Activated CD4-positive, alpha-beta T cell treated with anti-CD3 and anti-CD28 coated beads for 24 hours (primary cell): ENCODE measurements around the gene DAPK1.

ENCODE experiments used
- DNase-seq, 2 donors: peaks; one replicate each; pipeline ENCODE4 v3.0.0-alpha.2; 2020; ENCODE audit warnings: low read depth in 2 of 2

Gene DAPK1

GRCh38 chr9:87685441-87685840, 187.8 kb downstream of the DAPK1 start:
- no peak for DNase-seq

GRCh38 chr9:87685871-87686519, 188.3 kb downstream of the DAPK1 start:
- no peak for DNase-seq

GRCh38 chr9:87686520-87687090, 188.9 kb downstream of the DAPK1 start:
- DNase-seq = no peak

GRCh38 chr9:87687207-87687606, 189.5 kb downstream of the DAPK1 start:
- DNase-seq = no peak

DNA sequence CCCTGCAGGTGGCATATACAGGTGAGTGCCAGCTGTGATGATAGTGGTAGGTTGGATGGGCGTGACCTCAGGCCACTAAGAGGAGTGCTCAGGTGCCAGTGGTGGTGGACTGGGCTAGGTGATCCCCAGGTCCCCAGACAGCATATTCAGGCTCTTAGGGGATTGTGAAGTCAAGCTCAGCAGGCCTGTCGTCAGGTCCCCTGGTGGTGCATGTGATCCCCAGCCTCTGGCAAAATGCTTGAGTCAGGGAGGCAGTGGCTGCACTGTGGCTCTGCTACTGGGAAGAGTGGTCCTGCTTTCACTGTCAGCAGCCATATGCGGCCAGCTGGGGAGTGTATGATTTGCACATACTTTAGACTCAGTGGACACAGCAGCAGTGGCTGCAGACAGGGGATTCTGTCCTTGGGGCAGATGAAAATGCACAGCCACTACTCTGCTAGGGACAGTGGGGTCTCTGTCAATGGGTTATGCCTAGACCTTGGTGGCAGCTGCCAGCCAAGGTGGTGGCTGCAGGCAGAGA, 196.6 kb downstream of the DAPK1 start:
- DNase-seq = no peak

- DNase-seq = no peak
Measured at GRCh38 chr9:87695523-87695922, 197.9 kb downstream of the DAPK1 start.

- no peak for DNase-seq
Measured at GRCh38 chr9:87696641-87697040, 199.0 kb downstream of the DAPK1 start.

GRCh38 chr9:87698069-87698809, 200.6 kb downstream of the DAPK1 start:
- no peak for DNase-seq

- no peak for DNase-seq
Measured at GRCh38 chr9:87699835-87700234, 202.2 kb downstream of the DAPK1 start.

DNA sequence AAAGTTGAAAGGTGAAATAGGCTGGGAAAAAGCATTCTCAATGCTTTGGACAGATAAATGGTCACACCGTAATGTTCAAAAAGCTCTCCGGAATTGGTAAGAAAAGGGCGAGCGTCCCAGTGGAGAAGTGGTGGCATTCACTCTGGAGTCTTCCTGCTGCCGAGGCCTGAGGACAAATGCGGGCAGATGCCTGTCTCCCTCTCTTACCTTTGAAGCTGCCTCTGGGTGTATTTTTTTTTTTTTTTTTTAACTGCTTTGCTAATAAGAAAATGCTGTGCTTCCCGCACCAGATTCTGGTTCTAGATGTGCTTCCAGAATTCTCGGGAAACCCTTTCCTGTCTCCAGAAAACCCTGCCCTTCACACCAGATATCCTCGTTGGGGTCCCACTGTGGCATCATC, 203.8 kb downstream of the DAPK1 start:
- no peak for DNase-seq

DNA sequence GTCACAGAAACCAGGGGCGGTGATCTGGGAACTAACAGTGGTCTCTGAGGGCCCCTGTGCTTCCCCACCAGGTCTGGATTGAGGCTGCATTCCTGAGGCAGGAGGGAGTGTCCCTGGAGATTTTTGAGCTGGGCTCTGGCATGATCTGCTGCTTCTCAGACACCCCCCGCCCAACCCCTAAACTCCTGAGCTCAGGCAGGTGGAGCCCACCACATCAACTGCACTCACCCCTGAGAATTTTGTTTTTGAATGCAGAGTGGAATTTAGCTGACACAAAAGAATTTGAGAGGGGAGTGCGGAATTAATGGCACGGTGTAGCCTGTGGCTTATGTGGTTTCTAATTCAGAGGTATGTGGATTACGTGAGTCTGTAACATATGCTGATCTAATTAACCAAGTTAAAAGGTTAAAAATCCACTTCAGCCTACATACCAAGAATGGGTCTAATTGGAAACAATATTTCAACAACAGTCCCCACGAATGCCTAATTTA, 204.3 kb downstream of the DAPK1 start:
- no peak for DNase-seq

GRCh38 chr9:87702921-87703320, 205.3 kb downstream of the DAPK1 start:
- DNase-seq = no peak

DNA sequence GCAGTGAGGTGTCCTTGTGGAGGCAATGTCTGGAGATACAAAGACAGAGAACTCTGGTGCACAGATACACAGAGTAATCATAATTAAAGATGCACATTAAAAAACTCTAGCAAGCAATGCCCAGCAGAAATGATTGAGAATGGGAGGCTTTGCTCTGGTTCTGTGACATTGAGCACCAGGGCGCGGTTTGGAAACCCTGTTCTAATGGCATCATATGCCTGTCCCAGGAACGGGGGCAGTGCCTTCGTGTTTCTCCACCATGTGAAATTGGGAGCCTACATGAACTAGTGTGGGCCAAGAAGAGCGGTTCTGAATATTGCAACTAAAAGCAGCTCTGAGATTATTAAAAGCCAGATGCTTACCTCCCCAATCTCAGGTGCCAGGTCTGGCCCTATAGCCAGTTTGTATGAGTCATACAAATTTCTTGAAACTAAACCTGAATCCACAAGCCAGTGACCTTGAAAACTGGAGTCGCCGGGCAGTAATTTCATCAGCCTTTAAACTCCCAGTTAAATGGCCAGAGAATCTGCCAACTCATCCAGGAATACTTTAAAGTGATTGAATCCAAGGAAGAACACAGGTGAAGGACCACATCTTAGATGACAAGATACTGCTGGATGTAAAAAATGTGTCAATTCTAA, 206.1 kb downstream of the DAPK1 start:
- no peak for DNase-seq

GRCh38 chr9:87704342-87704741, 206.7 kb downstream of the DAPK1 start:
- no peak for DNase-seq

- no peak for DNase-seq
Measured at GRCh38 chr9:87706066-87706739, 208.5 kb downstream of the DAPK1 start.

DNA sequence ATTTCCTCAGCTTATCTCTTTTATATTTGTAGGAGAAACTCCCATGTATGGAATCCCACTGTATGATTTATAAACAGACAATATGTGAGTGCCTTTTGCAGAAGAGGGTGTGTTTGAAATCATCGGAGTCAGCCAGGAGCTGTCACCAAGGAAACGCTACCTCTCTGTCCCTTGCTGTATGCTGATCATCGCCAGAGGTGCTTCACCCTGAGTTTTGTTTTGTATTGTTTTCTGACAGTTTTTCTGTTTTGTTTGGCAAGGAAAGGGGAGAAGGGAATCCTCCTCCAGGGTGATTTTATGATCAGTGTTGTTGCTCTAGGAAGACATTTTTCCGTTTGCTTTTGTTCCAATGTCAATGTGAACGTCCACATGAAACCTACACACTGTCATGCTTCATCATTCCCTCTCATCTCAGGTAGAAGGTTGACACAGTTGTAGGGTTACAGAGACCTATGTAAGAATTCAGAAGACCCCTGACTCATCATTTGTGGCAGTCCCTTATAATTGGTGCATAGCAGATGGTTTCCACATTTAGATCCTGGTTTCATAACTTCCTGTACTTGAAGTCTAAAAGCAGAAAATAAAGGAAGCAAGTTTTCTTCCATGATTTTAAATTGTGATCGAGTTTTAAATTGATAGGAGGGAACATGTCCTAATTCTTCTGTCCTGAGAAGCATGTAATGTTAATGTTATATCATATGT, 210.3 kb downstream of the DAPK1 start:
- DNase-seq = no peak

- DNase-seq = no peak
Measured at GRCh38 chr9:87708546-87708945, 210.9 kb downstream of the DAPK1 start.

DNA sequence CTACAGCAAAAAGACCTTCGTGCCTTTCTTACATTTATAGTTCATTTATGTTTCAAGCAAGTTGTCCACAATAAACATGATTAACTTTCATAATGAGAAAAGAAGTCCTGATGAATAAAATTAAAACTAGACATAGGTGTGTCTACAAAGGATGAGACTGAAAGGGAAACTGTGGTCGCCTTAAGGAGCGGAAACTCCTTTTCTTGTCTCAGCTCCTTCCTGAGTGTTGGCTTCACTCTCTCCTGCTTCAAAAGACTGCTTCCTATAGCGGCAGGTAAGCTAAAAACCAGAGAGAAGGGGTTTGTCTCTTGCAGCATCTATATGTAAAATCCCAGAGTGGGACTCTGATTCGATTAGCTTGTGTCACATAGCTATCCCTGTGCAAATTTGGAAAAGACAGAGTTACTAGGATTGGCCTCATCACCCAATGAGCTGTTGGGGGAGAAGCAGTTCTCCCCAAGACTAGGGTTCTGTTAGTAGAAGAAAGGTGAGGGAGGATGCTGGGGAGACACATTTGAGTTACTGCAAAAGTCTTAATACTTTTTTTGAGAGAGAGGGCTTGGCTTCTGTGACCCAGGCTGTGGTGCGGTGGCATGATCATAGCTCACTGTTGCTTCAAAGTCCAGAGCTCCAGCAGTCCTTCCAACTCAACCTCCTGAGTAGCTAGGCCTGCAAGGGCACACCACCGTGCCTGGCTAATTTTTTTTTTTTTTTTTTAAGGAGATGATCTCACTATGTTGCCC, 211.5 kb downstream of the DAPK1 start:
- DNase-seq = no peak

- DNase-seq = no peak
Measured at GRCh38 chr9:87710443-87710842, 212.8 kb downstream of the DAPK1 start.
